GM23248 (cell line): ENCODE measurements around the gene RIBC2. TPM values are rescaled to one million over a fixed set of nuclear protein-coding genes. Genes with fewer than 3 reads are reported as not detected.

Source experiments
- DNase-seq: peaks from one replicate; pipeline ENCODE4 v3.0.0-alpha.2; 2015
- H2AFZ ChIP-seq: fragments of 200-600 bp; sonication (generic); 2 replicates; pipeline ENCODE4 v1.6.1; 2016; ENCODE audit warnings: antibody characterized with exemption
- H3F3A ChIP-seq: fragments of 200-600 bp; sonication (generic); 2 replicates; pipeline ENCODE4 v1.6.1; 2016; ENCODE audit warnings: mild to moderate bottlenecking, antibody characterized with exemption, mixed run types; ENCODE audit not compliant: insufficient read depth
- H3K27ac ChIP-seq: fragments of 200-600 bp; sonication (generic); 2 replicates; pipeline ENCODE4 v1.5.1; 2016; ENCODE audit warnings: mild to moderate bottlenecking
- H3K27me3 ChIP-seq: fragments of 200-600 bp; sonication (generic); replicated peaks from 2 replicates; pipeline ENCODE4 v1.6.1; 2016; ENCODE audit warnings: mild to moderate bottlenecking; ENCODE audit not compliant: insufficient read depth
- H3K36me3 ChIP-seq: fragments of 200-600 bp; sonication (generic); 2 replicates; pipeline ENCODE4 v1.6.1; 2016; ENCODE audit warnings: low read depth, mild to moderate bottlenecking
- H3K4me1 ChIP-seq: fragments of 200-600 bp; sonication (generic); 2 replicates; pipeline ENCODE4 v1.6.1; 2016; ENCODE audit warnings: mild to moderate bottlenecking; ENCODE audit not compliant: insufficient read depth
- H3K4me2 ChIP-seq: fragments of 200-600 bp; sonication (generic); one replicate; pipeline ENCODE4 v1.6.1; 2016; ENCODE audit warnings: mild to moderate bottlenecking; ENCODE audit not compliant: unreplicated experiment
- H3K4me3 ChIP-seq: fragments of 200-600 bp; sonication (generic); 2 replicates; pipeline ENCODE4 v1.5.1; 2016; ENCODE audit warnings: mild to moderate bottlenecking
- H3K79me2 ChIP-seq: fragments of 200-600 bp; sonication (generic); 2 replicates; pipeline ENCODE4 v1.6.1; 2016; ENCODE audit warnings: mild to moderate bottlenecking; ENCODE audit not compliant: insufficient read depth
- H3K9ac ChIP-seq: fragments of 200-600 bp; sonication (generic); 2 replicates; pipeline ENCODE4 v1.6.1; 2016; ENCODE audit warnings: mild to moderate bottlenecking
- H3K9me2 ChIP-seq: fragments of 200-600 bp; sonication (generic); 2 replicates; pipeline ENCODE4 v1.6.1; 2016; ENCODE audit warnings: mixed run types, mild to moderate bottlenecking, moderate library complexity; ENCODE audit not compliant: insufficient read depth
- H3K9me3 ChIP-seq: fragments of 200-600 bp; sonication (generic); one replicate; pipeline ENCODE4 v1.6.1; 2017; ENCODE audit warnings: low read depth
- H4K20me1 ChIP-seq: fragments of 200-600 bp; sonication (generic); 2 replicates; pipeline ENCODE4 v1.6.0; 2016; ENCODE audit not compliant: insufficient read depth
- EZH2 ChIP-seq: fragments of 200-600 bp; sonication (generic); IDR thresholded peaks from 2 replicates; pipeline ENCODE4 v1.6.1; 2018; ENCODE audit warnings: antibody characterized with exemption, mild to moderate bottlenecking; ENCODE audit not compliant: insufficient read depth, poor library complexity, severe bottlenecking
- EZH2phosphoT487 ChIP-seq: fragments of 200-600 bp; sonication (generic); IDR thresholded peaks from 2 replicates; pipeline ENCODE4 v1.6.1; 2018; ENCODE audit warnings: antibody characterized with exemption, moderate library complexity, mild to moderate bottlenecking, low read depth; ENCODE audit not compliant: insufficient read depth
- WGBS, 2 experiments: methylation state at CpG; one replicate each; pipeline ENCODE4 v1.1.6; 2015 to 2017; ENCODE audit warnings: low lambda C conversion rate in 2 of 2, low coverage in 1 of 2; ENCODE audit errors: missing lambda C conversion rate in 2 of 2; 5-methylcytosine and 5-hydroxymethylcytosine counted together
- in situ Hi-C: fragments of 300-500 bp; cut with MboI; formaldehyde crosslinking; loops from 2 replicates; pipeline ENCODE4 v1.15.0; 2020
- polyA plus RNA-seq: library from polyadenylated mRNA; unstranded; fragments of >200 nt; fragmentation: Nextera tagmentation; extraction: Ambion mirVana; gene quantifications from 2 replicates; pipeline ENCODE4 v1.2.1, GENCODE V29; 2016
- total RNA-seq: library from RNA; depleted of rRNA; stranded (reverse); fragments of >200 nt; shearing (Covaris generic); gene quantifications from 2 replicates; pipeline ENCODE4 v1.2.3, GENCODE V29; 2014; rRNA removed

Gene RIBC2
- total and polyA plus RNA-seq, 2 experiments from 2014 or later, result 0.32 to 1.3 TPM

DNA sequence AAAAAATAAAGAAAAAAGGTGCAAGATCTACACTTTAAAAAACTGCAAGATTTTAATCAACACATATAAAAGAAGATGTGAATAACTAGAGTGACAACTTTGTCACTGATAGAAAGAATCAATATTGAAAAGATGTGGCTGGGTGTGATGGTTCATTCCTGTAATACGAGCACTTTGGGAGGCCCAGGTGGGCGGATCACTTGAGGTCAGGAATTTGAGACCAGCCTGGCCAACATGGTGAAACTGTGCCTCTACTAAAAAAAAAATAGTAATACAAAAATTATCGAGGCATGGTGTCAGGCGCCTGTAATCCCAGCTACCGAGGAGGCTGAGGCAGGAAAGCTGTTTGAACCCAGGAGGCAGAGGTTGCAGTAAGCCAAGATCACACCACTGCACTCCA lies 68.2 kb downstream of the RIBC2 start:
- no peak for TF ChIP-seq EZH2
- TF ChIP-seq EZH2phosphoT487, result no peak
- no peaks in the 10 kb centered on the region for H3K9me2 ChIP-seq
- no peaks in the 10 kb centered on the region for H3K9me3 ChIP-seq
- no peak overlapping the region for H2AFZ ChIP-seq
- H3K27ac ChIP-seq, result no peak overlapping the region
- H3K27me3 ChIP-seq, result no peaks in the 10 kb centered on the region
- no peaks in the 10 kb centered on the region for H3K79me2 ChIP-seq
- no peak overlapping the region for H3K4me2 ChIP-seq
- 83 to 84% methylated on average over 5 of the region's 5 CpGs for WGBS, 2 experiments
- 0 out of 2 replicates have a peak, but pooled peaks cover 13% of the 10 kb centered on the region for H3F3A ChIP-seq
- in situ Hi-C loops, result no loop called here
- H3K36me3 ChIP-seq, result no peaks in the 10 kb centered on the region
- no peak overlapping the region for H3K4me3 ChIP-seq
- no peak overlapping the region for H3K9ac ChIP-seq
- DNase-seq, result no peak
- no peaks in the 10 kb centered on the region for H4K20me1 ChIP-seq
- H3K4me1 ChIP-seq, result no peaks in the 10 kb centered on the region

Other genes with a start within 250 kb of the RIBC2 start
- gene NUP50, start 249.8 kb upstream of the RIBC2 start, total RNA-seq, result 30.8 and 91.7 TPM in 2 replicates
- 21.1 and 22.3 TPM in 2 replicates for gene NUP50, start 249.8 kb upstream of the RIBC2 start, polyA plus RNA-seq
- 49.2 and 50.9 TPM in 2 replicates for gene KIAA0930, start 172.8 kb upstream of the RIBC2 start, total RNA-seq
- 8.5 and 8.6 TPM in 2 replicates for gene KIAA0930, start 172.8 kb upstream of the RIBC2 start, polyA plus RNA-seq
- gene UPK3A, start 128.7 kb upstream of the RIBC2 start, total RNA-seq, result not detected in 2 replicates
- gene UPK3A, start 128.7 kb upstream of the RIBC2 start, polyA plus RNA-seq, result not detected in 2 replicates
- gene FAM118A, start 103.8 kb upstream of the RIBC2 start, total RNA-seq, result 5.2 and 11.1 TPM in 2 replicates
- 8.0 and 8.5 TPM in 2 replicates for gene FAM118A, start 103.8 kb upstream of the RIBC2 start, polyA plus RNA-seq
- gene SMC1B, start 94 bp upstream of the RIBC2 start, total RNA-seq, result 0.13 TPM in 1 of 2 replicates, not detected in the other
- gene SMC1B, start 94 bp upstream of the RIBC2 start, polyA plus RNA-seq, result 0.08 TPM in 1 of 2 replicates, not detected in the other
- 107 and 137 TPM in 2 replicates for gene FBLN1, start 89.2 kb downstream of the RIBC2 start, total RNA-seq
- gene FBLN1, start 89.2 kb downstream of the RIBC2 start, polyA plus RNA-seq, result 304 and 335 TPM in 2 replicates